HepG2 (cell line): ENCODE data around the gene DNAJC1. TPM values are rescaled to one million over a fixed set of nuclear protein-coding genes. Genes with fewer than 3 reads are reported as not detected.

ENCODE experiments used
- ATAC-seq: fragments of 200-7000 bp; cut with Tn5 transposase; 3 replicates; pipeline ENCODE4 v1.9.1; 2020; ENCODE audit warnings: mild to moderate bottlenecking, moderate library complexity
- BruUV-seq: library from RNA; stranded (reverse); fragments of 400-500 nt; replicated peaks from 2 replicates; lab custom pipeline; 2021; lab: Mats Ljungman, UMichigan
- CTCF ChIA-PET: fragments of 300-600 bp; formaldehyde crosslinking; extraction: SDS; loops from one replicate; lab custom pipeline; 2021; ENCODE audit warnings: low total read pairs, inconsistent platforms, low intra/inter-chr PET ratio; lab: Yijun Ruan, JAX
- POLR2A ChIA-PET: fragments of 350-600 bp; sonication (Branson Sonifier 250); formaldehyde crosslinking; loops from one replicate; lab custom pipeline; 2020; ENCODE audit warnings: antibody characterized with exemption, inconsistent platforms; lab: Yijun Ruan, JAX
- DNase-seq: peaks from one replicate; pipeline ENCODE4 v3.0.0-alpha.2; 2015; ENCODE audit warnings: low spot score
- FAIRE-seq: peaks from 3 replicates; lab custom pipeline; 2011; peaks lifted over from hg19 to GRCh38; lab: Jason Lieb, UNC
- H2AFZ ChIP-seq: one replicate; pipeline ENCODE4 v1.6.1; 2011; ENCODE audit warnings: low read length, inconsistent platforms
- H3K27ac ChIP-seq: fragments of 300-600 bp; 3 replicates; pipeline ENCODE4 v1.8.0; 2011; ENCODE audit warnings: mixed run types, mild to moderate bottlenecking, mixed read lengths, low read length, inconsistent platforms; ENCODE audit not compliant: insufficient read depth; ENCODE audit errors: extremely low read length
- H3K27me3 ChIP-seq, 2 experiments: fragments of 200-600 bp in 1 of 2; 2 replicates in 1 of 2; 3 replicates in 1 of 2; pipeline versions ENCODE4 v1.6.0 to v1.8.0; 2011; ENCODE audit warnings: low read length in 2 of 2, mild to moderate bottlenecking in 2 of 2, moderate library complexity in 2 of 2, inconsistent platforms in 1 of 2; ENCODE audit not compliant: insufficient read depth in 2 of 2, control insufficient read depth in 1 of 2
- H3K36me3 ChIP-seq, 2 experiments: fragments of 200-600 bp in 1 of 2; replicated peaks in 1 of 2; 2 replicates in 1 of 2; 3 replicates in 1 of 2; pipeline versions ENCODE4 v1.5.1 to v1.8.0; 2011; ENCODE audit warnings: low read length in 2 of 2, inconsistent platforms in 1 of 2; ENCODE audit not compliant: insufficient read depth in 2 of 2, control insufficient read depth in 1 of 2
- H3K4me1 ChIP-seq: 2 replicates; pipeline ENCODE4 v1.5.1; 2012; ENCODE audit warnings: low read length, inconsistent platforms; ENCODE audit not compliant: insufficient read depth
- H3K4me2 ChIP-seq: 2 replicates; pipeline ENCODE4 v1.6.0; 2011; ENCODE audit warnings: low read depth, low read length, inconsistent platforms
- H3K4me3 ChIP-seq, 3 experiments: fragments of 200-600 bp in 1 of 3; sonication (generic), shearing (Covaris generic) in 1 of 3; replicated peaks in 1 of 3; 2 replicates each; pipeline ENCODE4 v1.5.1; 2011 to 2016; ENCODE audit warnings: low read length in 3 of 3, inconsistent platforms in 2 of 3, low read depth in 2 of 3, mild to moderate bottlenecking in 2 of 3, control low read depth in 1 of 3, mixed read lengths in 1 of 3; ENCODE audit not compliant: insufficient read depth in 1 of 3
- H3K79me2 ChIP-seq: one replicate; pipeline ENCODE4 v1.6.1; 2011; ENCODE audit warnings: low read length, inconsistent platforms; ENCODE audit not compliant: insufficient read depth
- H3K9ac ChIP-seq: 2 replicates; pipeline ENCODE4 v1.6.0; 2011; ENCODE audit warnings: mild to moderate bottlenecking, low read depth, low read length, inconsistent platforms; ENCODE audit not compliant: insufficient read depth
- H3K9me3 ChIP-seq: 2 replicates; pipeline ENCODE4 v1.5.1; 2012; ENCODE audit warnings: mild to moderate bottlenecking, low read length
- H4K20me1 ChIP-seq: 2 replicates; pipeline ENCODE4 v1.6.0; 2011; ENCODE audit warnings: inconsistent platforms, mild to moderate bottlenecking, low read length, moderate library complexity; ENCODE audit not compliant: insufficient read depth
- GLI4 ChIP-seq: sonication (generic); formaldehyde crosslinking; IDR thresholded peaks from 2 replicates; pipeline ENCODE4 v1.5.1; 2020; ENCODE audit warnings: missing genetic modification reagents, mild to moderate bottlenecking, moderate library complexity, borderline replicate concordance
- KDM4B ChIP-seq: sonication (generic); formaldehyde crosslinking; IDR thresholded peaks from 2 replicates; pipeline ENCODE4 v1.4.0; 2020; ENCODE audit warnings: missing genetic modification reagents
- ZNF124 ChIP-seq: sonication (generic); formaldehyde crosslinking; IDR thresholded peaks from 2 replicates; pipeline ENCODE4 v1.4.0; 2020; ENCODE audit warnings: missing genetic modification reagents
- ZNF788 ChIP-seq: sonication (generic); formaldehyde crosslinking; IDR thresholded peaks from 2 replicates; pipeline ENCODE4 v1.5.0; 2020; ENCODE audit warnings: mild to moderate bottlenecking, missing genetic modification reagents, borderline replicate concordance
- ZSCAN22 ChIP-seq: sonication (generic); formaldehyde crosslinking; IDR thresholded peaks from 2 replicates; pipeline ENCODE4 v1.4.0; 2020; ENCODE audit warnings: mild to moderate bottlenecking, missing genetic modification reagents
- WGBS: methylation state at CpG from one replicate; pipeline ENCODE4 v1.1.6; 2017; ENCODE audit warnings: low lambda C conversion rate; 5-methylcytosine and 5-hydroxymethylcytosine counted together
- in situ Hi-C: cut with HindIII; loops from 2 replicates; pipeline ENCODE4 v1.10.0; 2017; ENCODE audit warnings: low pct_unique_long_range_greater_than_20kb; ENCODE audit not compliant: extremely low pct_ligation_motif_present
- intact Hi-C: fragments of 100-400 bp; cut with micrococcal nuclease; formaldehyde crosslinking; loops from one replicate; pipeline ENCODE4 v1.10.0; 2022; ENCODE audit not compliant: unreplicated experiment
- polyA plus RNA-seq, 8 experiments: library from polyadenylated mRNA; depleted of rRNA in 3 of 8; stranded (reverse) in 7 of 8; unstranded in 1 of 8; fragments of >200 nt; fragmentation: Illumina TruSeq in 4 of 8; extraction: Trizol in 4 of 8; gene quantifications; 2 replicates each; pipeline versions ENCODE4 v1.2.1 to v1.2.3, GENCODE V29; 2011 to 2016; ENCODE audit warnings: low read depth in 4 of 8, missing spikeins in 1 of 8, mixed read lengths in 1 of 8; ENCODE audit not compliant: insufficient read depth in 1 of 8
- total RNA-seq, 5 experiments: library from RNA; depleted of rRNA; stranded (reverse); fragments of >200 nt; fragmentation: Illumina TruSeq; extraction: Trizol; gene quantifications; 2 replicates each; pipeline ENCODE4 v1.2.3, GENCODE V29; 2016; ENCODE audit warnings: low read depth in 1 of 5
- TF ChIP-seq, protein P1 (sequence below): sonication (generic); formaldehyde crosslinking; IDR thresholded peaks from 2 replicates; pipeline ENCODE4 v1.8.1; 2022; ENCODE audit warnings: low read depth, mild to moderate bottlenecking, missing genetic modification reagents
- TF ChIP-seq, protein P2 (sequence below): IDR thresholded peaks from 2 replicates; pipeline ENCODE4 v1.6.1; 2012; ENCODE audit warnings: inconsistent platforms

Gene DNAJC1
- total and polyA plus RNA-seq, 2 of the 13 experiments (the other 11 are each of a cell fraction or from before 2014, with no cell fraction given), result 9.9 to 16.6 TPM

DNA sequence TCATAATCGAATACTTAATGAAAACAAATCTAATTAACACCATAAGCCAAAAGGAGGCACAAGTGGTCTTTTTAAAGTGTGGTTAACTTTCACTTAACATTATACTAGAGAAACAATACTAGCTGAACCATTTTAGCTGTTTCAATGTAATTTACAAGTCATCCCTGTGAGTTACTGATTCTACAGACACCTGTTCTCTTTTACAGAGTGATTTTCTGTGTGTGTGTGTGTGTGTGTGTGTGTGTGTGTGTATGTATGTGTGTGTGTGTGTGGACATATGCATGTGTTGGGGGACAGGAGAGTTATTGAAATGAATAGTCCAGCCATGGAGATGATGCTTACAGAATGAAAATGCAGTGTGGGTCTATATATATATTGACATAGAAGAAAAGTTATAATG is 200.2 kb downstream of the DNAJC1 start:
- H3K9me3 ChIP-seq, result no peaks in the 10 kb centered on the region
- no peak overlapping the region for H3K4me2 ChIP-seq
- no peak overlapping the region for H3K9ac ChIP-seq
- WGBS, result 47% methylated on average over 1 of the region's 1 CpG
- ATAC-seq, result no peak
- TF ChIP-seq GLI4, result no peak
- TF ChIP-seq ZNF124 (CRISPR knock-in tag), result no peak
- no peak for TF ChIP-seq KDM4B
- no peak for TF ChIP-seq ZNF788 (CRISPR knock-in tag)
- TF ChIP-seq, protein P1, sequence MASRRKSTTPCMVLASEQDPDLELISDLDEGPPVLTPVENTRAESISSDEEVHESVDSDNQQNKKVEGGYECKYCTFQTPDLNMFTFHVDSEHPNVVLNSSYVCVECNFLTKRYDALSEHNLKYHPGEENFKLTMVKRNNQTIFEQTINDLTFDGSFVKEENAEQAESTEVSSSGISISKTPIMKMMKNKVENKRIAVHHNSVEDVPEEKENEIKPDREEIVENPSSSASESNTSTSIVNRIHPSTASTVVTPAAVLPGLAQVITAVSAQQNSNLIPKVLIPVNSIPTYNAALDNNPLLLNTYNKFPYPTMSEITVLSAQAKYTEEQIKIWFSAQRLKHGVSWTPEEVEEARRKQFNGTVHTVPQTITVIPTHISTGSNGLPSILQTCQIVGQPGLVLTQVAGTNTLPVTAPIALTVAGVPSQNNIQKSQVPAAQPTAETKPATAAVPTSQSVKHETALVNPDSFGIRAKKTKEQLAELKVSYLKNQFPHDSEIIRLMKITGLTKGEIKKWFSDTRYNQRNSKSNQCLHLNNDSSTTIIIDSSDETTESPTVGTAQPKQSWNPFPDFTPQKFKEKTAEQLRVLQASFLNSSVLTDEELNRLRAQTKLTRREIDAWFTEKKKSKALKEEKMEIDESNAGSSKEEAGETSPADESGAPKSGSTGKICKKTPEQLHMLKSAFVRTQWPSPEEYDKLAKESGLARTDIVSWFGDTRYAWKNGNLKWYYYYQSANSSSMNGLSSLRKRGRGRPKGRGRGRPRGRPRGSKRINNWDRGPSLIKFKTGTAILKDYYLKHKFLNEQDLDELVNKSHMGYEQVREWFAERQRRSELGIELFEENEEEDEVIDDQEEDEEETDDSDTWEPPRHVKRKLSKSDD (CRISPR knock-in tag), result no peak
- TF ChIP-seq, protein P2, sequence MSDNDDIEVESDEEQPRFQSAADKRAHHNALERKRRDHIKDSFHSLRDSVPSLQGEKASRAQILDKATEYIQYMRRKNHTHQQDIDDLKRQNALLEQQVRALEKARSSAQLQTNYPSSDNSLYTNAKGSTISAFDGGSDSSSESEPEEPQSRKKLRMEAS, result no peak
- no peak for TF ChIP-seq ZSCAN22 (CRISPR knock-in tag)
- H2AFZ ChIP-seq, result no peak overlapping the region
- intact Hi-C loops (no loop called here), in situ Hi-C loops (no loop called here)
- H3K4me3 ChIP-seq, result no peak overlapping the region
- BruUV-seq, result no TSS peak
- H3K27me3 ChIP-seq, result no peaks in the 10 kb centered on the region
- ChIA-PET CTCF (no interaction called here), POLR2A (no interaction called here)
- no peak overlapping the region for H3K27ac ChIP-seq
- no peaks in the 10 kb centered on the region for H3K4me1 ChIP-seq
- no peak for FAIRE-seq
- H3K36me3 ChIP-seq, result no peaks in the 10 kb centered on the region
- no peaks in the 10 kb centered on the region for H4K20me1 ChIP-seq
- no peak for DNase-seq
- no peaks in the 10 kb centered on the region for H3K79me2 ChIP-seq
